Naive B cell (primary cell): ENCODE measurements around the gene OSBPL1A. TPM values are rescaled to one million over a fixed set of nuclear protein-coding genes. Genes with fewer than 3 reads are reported as not detected.
"Not testable (repeated sequence)": the region's sequence is repeated elsewhere in the genome, so short reads cannot be mapped to it uniquely, and the experiment has no call there.

Source experiments
- ATAC-seq, 2 donors: fragments of 150-1000 bp; cut with Tn5 transposase; 2 replicates each; pipeline ENCODE4 v1.10.0; 2021; ENCODE audit warnings: low read depth in 2 of 2, mild to moderate bottlenecking in 2 of 2, moderate library complexity in 2 of 2
- DNase-seq: peaks from one replicate; pipeline ENCODE4 v3.0.0; 2022
- H3K27ac Mint-ChIP-seq, 6 donors: one replicate each; pipeline ENCODE4 v1.8.0; 2020 to 2022; ENCODE audit warnings: mild to moderate bottlenecking in 6 of 6, mixed read lengths in 6 of 6, moderate library complexity in 5 of 6, inconsistent platforms in 2 of 6
- H3K27me3 Mint-ChIP-seq, 3 donors: one replicate each; pipeline ENCODE4 v1.8.0; 2021 to 2022; ENCODE audit warnings: mixed read lengths in 3 of 3, mild to moderate bottlenecking in 1 of 3
- H3K36me3 Mint-ChIP-seq, 2 donors: one replicate each; pipeline ENCODE4 v1.8.0; 2020 to 2022; ENCODE audit warnings: mixed read lengths in 2 of 2, inconsistent platforms in 1 of 2, mild to moderate bottlenecking in 1 of 2
- H3K4me1 Mint-ChIP-seq, 3 donors: one replicate each; pipeline ENCODE4 v1.8.0; 2020 to 2022; ENCODE audit warnings: mixed read lengths in 3 of 3, inconsistent platforms in 1 of 3, mild to moderate bottlenecking in 1 of 3, moderate library complexity in 1 of 3
- H3K4me3 Mint-ChIP-seq, 8 donors: one replicate each; pipeline ENCODE4 v1.8.0; 2020 to 2022; ENCODE audit warnings: mild to moderate bottlenecking in 8 of 8, mixed read lengths in 8 of 8, moderate library complexity in 8 of 8, inconsistent platforms in 2 of 8
- H3K9me3 Mint-ChIP-seq, 7 donors: one replicate each; pipeline ENCODE4 v1.8.0; 2020 to 2022; ENCODE audit warnings: mixed read lengths in 7 of 7, mild to moderate bottlenecking in 5 of 7, inconsistent platforms in 2 of 7, moderate library complexity in 1 of 7
- polyA plus RNA-seq, 6 donors: library from polyadenylated mRNA; unstranded; fragments of 300-500 nt; fragmentation: Illumina TruSeq; gene quantifications; one replicate each; pipeline ENCODE4 v1.2.3, GENCODE V29; 2021; ENCODE audit warnings: low read depth in 6 of 6

Gene OSBPL1A
- polyA plus RNA-seq, 6 donors from 2014 or later = 1.8 to 4.4 (median 3.6) TPM; not detected in 1

DNA sequence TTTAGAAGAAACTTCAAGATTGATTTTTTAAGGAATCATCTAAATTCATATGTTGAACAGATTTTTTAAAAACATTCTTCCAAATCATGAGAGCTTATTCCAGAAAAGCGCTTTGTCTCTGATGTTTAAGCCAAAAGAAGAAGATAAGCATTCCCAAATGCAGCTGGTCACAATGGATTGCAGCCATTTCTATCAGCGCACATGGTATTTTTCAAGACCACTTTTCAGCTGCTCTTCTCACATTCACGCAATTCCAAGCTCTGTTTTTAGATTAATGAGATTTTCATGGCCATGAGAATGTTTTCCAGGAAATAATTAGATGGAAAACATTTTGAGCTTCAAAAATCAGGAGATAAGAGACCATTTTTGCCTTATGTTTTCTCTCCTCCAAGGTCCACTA lies 8.7 kb downstream of the OSBPL1A start:
- Mint-ChIP-seq H3K36me3 (peaks cover 0 to 2% of the 10 kb centered on the region in 2 donors), H3K9me3 (peaks cover 0 to 4% (median 0%) of the 10 kb centered on the region in 7 donors), H3K27ac (no peak overlapping the region), H3K27me3 (peaks cover 0 to 4% (median 0%) of the 10 kb centered on the region in 3 donors), H3K4me1 (no peaks in the 10 kb centered on the region), H3K4me3 (no peak overlapping the region)
- no peak for ATAC-seq
- DNase-seq = no peak

DNA sequence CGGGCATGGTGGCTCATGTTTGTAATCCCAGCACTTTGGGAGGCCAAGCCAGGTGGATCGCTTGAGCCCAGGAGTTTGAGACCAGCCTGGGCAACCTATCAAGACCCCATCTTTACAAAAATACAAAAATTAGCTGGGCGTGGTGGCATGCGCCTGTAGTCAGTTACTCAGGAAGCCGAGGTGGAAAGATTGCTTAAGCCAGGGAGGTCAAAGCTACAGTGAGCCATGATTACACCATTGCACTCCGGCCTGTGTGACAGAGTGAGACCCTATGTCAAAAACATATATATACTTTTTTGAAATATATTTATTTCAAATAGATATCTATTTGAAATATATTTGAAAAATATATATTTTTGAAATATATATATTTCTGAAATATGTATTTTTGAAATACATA lies 10.9 kb downstream of the OSBPL1A start:
- ATAC-seq (no peak), DNase-seq (no peak)
- Mint-ChIP-seq H3K27ac (no peak overlapping the region), H3K9me3 (peaks cover 0 to 4% (median 0%) of the 10 kb centered on the region in 7 donors), H3K4me1 (no peaks in the 10 kb centered on the region), H3K36me3 (peaks cover 0 to 5% of the 10 kb centered on the region in 2 donors), H3K27me3 (peaks cover 0 to 4% (median 0%) of the 10 kb centered on the region in 3 donors), H3K4me3 (no peak overlapping the region)

DNA sequence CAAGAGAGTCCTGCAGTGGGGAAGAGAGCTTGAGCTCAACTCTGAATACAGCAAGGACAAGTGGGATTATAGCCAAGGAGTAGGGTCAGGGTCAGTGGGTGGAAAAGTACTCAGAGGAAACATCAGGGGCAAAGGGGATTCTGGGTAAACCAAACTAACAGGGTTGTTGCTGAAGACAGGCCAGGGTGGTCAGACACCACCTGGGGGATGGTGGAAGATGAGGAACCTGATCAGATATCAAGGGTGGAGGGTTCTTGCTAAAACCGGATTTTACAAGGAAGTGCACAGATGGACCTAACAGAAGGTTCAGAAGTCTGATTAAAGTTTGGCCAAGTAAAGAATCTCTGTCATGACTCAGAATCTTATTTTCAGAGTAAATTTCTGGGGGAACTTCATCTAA lies 16.5 kb downstream of the OSBPL1A start:
- Mint-ChIP-seq H3K9me3 (no peaks in the 10 kb centered on the region), H3K4me1 (peaks cover 0 to 4% (median 3%) of the 10 kb centered on the region in 3 donors), H3K27me3 (no peaks in the 10 kb centered on the region), H3K36me3 (peaks cover 0 to 5% of the 10 kb centered on the region in 2 donors), H3K4me3 (no peak overlapping the region), H3K27ac (peak overlapping the region in 2 of 6 donors; percentile 2 to 47)
- no peak for DNase-seq
- ATAC-seq = no peak

DNA sequence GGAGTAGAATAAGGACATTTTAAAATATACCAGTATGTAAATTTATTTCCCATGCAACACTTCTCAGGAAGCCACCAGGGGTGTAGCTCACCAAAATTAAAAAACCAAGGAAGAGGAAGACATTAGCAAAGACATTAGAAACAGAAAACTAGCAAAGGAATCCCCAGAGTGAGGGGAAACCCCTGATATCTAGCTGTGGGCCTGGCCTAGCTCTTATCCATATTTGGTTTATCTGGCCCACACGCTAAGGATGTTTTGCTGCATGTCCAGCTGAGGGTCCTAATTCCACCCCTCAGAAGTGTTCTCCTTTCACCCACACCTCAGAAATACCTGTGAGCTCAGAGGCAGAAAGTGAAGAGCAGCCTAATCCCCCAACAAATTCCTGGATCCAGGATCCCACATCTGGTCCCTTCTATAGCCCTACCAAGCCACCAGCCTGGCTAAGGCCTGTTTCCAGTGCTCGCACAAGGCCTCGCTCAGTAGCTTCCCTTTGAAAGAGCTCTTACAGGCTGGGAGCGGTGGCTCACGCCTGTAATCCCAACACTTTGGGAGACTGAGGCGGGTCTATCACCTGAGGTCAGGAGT lies 17.4 kb downstream of the OSBPL1A start:
- Mint-ChIP-seq H3K27ac (peak overlapping the region in 3 of 6 donors; percentile 11 to 37 (median 22)), H3K27me3 (no peaks in the 10 kb centered on the region), H3K36me3 (peaks cover 0 to 5% of the 10 kb centered on the region in 2 donors), H3K9me3 (no peaks in the 10 kb centered on the region), H3K4me3 (no peak overlapping the region), H3K4me1 (peaks cover 0 to 4% (median 3%) of the 10 kb centered on the region in 3 donors)
- DNase-seq (no peak), ATAC-seq (no peak)

DNA sequence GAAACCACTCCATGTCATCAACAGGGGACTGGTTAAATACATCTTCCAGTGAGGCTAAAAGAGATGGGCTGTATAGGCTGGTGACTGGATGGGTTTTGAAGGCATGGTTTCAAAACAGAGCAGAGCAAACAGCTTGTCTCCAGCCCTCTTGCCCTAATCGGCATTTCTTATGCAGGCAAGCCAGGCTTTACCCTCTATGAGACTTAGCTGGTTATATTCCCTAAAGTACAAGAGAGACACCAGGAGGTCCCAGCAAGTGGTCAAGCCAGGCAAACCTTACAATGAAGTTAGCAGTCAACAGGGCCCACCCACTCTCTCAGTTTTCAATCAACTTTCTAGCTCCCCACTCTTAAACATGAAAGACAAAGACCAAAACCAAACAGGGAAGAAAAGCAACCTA lies 19.0 kb downstream of the OSBPL1A start:
- H3K9me3 Mint-ChIP-seq = no peaks in the 10 kb centered on the region
- H3K4me3 Mint-ChIP-seq = no peak overlapping the region
- H3K4me1 Mint-ChIP-seq = peaks cover 0 to 4% (median 3%) of the 10 kb centered on the region in 3 donors
- ATAC-seq (no peak), DNase-seq (no peak)
- no peaks in the 10 kb centered on the region for H3K36me3 Mint-ChIP-seq
- no peak overlapping the region for H3K27ac Mint-ChIP-seq
- no peaks in the 10 kb centered on the region for H3K27me3 Mint-ChIP-seq

DNA sequence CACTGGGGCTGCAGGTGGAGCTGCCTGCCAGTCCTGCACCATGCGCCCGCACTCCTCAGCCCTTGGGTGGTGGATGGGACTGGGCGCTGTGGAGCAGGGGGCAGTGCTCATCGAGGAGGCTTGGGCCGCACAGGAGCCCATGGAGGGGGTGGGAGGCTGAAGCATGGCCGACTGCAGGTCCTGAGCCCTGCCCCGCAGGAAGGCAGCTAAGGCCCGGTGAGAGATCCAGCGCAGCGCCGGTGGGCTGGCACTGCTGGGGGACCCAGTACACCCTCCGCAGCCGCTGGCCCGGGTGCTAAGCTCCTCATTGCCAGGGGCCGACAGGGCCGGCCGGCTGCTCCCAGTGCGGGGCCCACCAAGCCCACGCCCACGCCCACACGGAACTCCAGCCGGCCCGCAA lies 21.1 kb downstream of the OSBPL1A start:
- ATAC-seq, DNase-seq, H3K27me3 Mint-ChIP-seq, H3K36me3 Mint-ChIP-seq, H3K9me3 Mint-ChIP-seq, H3K27ac Mint-ChIP-seq, H3K4me1 Mint-ChIP-seq, H3K4me3 Mint-ChIP-seq: not testable (repeated sequence)

DNA sequence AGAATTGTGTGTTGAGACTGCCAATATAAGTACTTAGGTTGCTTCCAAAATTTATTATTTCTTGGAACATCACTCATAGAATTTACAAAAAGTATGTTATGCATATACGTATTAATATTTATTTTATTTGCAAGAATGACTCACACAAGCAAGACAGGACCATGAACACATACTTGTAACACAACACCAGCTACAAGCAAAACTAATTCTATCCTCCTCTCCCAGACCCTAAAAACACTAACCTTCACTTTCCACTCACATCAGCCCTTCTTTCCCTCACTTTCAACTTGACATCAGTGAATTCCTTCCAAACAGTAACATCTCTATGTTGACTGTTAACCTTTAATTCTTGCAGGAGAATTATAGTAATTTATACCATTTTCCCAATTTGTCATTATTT lies 24.3 kb downstream of the OSBPL1A start:
- Mint-ChIP-seq H3K4me1 (no peaks in the 10 kb centered on the region), H3K9me3 (no peaks in the 10 kb centered on the region), H3K4me3 (no peak overlapping the region), H3K36me3 (no peaks in the 10 kb centered on the region), H3K27ac (no peak overlapping the region), H3K27me3 (no peaks in the 10 kb centered on the region)
- ATAC-seq (no peak), DNase-seq (no peak)

DNA sequence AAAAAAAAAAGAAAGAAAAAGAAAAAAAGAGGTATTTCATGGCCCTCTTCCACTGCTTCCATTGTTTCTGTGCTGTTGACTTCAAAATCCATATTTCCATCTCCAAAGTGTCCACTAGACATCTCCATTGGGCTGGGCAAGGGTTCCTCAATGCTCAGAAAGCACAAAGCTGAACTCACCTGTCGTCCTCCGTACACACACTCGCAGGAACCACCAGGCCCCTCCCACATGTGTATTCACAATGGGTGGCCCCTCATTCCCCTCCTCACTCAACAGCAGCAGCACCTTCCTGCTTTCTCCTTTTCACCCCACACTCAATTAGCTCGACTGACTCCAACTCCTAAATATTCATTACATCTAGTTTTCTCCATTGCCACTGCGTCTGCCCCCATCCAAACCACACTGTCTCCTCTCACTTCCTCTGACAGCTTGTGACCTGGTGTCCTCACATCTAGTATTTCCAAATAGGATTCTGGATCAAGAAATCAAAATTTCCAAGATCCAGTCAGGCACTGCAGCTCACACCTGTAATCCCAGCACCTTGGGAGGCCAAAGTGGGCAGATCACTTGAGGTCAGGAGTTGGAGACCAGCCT lies 25.2 kb downstream of the OSBPL1A start:
- H3K27ac Mint-ChIP-seq = peak overlapping the region in 1 of 6 donors; percentile 12
- no peaks in the 10 kb centered on the region for H3K4me1 Mint-ChIP-seq
- H3K36me3 Mint-ChIP-seq = no peaks in the 10 kb centered on the region
- DNase-seq = no peak
- no peak for ATAC-seq
- no peak overlapping the region for H3K4me3 Mint-ChIP-seq
- H3K27me3 Mint-ChIP-seq = no peaks in the 10 kb centered on the region
- H3K9me3 Mint-ChIP-seq = no peaks in the 10 kb centered on the region

DNA sequence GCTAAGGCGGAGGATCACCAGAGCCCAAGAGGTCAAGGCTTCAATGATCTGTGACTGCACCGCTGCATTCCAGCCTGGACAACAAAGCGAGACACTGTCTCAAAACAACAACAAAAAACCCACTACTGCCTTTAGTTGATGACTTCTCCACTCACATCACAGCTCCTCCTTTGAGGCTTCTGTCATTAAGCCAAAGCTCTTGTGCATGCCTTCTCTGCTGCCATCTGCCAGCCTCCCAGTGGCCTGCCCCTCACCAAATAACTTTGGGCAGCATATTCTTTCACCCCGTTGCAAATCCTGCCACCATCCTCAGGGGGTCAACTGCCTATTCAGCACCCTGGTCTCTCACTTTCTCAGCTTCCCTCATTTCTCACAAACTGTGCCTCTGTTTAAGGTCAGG lies 27.5 kb downstream of the OSBPL1A start:
- H3K27me3 Mint-ChIP-seq = no peaks in the 10 kb centered on the region
- H3K4me3 Mint-ChIP-seq = no peak overlapping the region
- no peak for ATAC-seq
- DNase-seq = no peak
- H3K27ac Mint-ChIP-seq = peak overlapping the region in 1 of 6 donors; percentile 28
- no peaks in the 10 kb centered on the region for H3K9me3 Mint-ChIP-seq
- H3K4me1 Mint-ChIP-seq = no peaks in the 10 kb centered on the region
- no peaks in the 10 kb centered on the region for H3K36me3 Mint-ChIP-seq

DNA sequence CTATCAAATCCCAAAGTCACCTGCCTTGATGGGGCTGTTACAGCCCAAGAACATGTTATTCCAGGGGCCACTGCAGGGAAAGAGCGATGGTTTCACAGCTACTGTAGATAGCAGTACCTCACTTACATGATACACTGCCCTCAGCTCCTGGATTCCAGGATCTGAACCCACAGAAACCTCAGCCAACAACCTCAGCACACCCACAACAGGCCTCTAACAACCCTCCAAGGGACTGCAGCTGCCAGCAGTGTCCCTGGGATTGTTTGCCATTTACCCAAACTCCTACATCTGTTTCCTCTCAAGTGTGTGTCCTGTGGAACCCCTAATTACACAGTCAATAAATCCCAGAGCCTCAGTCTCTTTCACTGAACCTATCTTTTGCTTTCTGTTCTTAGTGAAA lies 28.2 kb downstream of the OSBPL1A start:
- no peak for ATAC-seq
- Mint-ChIP-seq H3K9me3 (no peaks in the 10 kb centered on the region), H3K36me3 (no peaks in the 10 kb centered on the region), H3K27me3 (no peaks in the 10 kb centered on the region), H3K4me1 (no peaks in the 10 kb centered on the region), H3K27ac (no peak overlapping the region), H3K4me3 (no peak overlapping the region)
- DNase-seq = no peak

DNA sequence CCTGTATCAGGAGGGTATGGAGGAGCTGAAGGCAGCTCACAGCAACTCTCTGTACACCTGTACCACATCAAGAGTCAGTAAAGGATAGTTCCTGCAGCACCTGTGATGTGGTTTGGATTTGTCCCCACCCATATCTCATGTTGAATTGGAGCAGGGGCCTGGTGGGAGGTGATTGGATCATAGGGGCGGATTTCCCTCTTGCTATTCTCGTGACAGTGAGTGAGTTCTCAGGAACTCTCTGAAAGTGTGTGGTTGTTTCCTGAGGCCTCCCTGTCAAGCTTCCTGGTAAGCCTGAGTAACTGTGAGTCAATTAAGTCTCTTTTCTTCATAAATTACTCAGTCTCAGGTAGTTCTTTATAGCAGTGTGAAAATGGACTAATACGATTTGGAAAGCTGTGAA lies 28.9 kb downstream of the OSBPL1A start:
- DNase-seq = no peak
- Mint-ChIP-seq H3K4me1 (no peaks in the 10 kb centered on the region), H3K4me3 (no peak overlapping the region), H3K27ac (no peak overlapping the region), H3K36me3 (no peaks in the 10 kb centered on the region), H3K27me3 (no peaks in the 10 kb centered on the region), H3K9me3 (no peaks in the 10 kb centered on the region)
- ATAC-seq = no peak

DNA sequence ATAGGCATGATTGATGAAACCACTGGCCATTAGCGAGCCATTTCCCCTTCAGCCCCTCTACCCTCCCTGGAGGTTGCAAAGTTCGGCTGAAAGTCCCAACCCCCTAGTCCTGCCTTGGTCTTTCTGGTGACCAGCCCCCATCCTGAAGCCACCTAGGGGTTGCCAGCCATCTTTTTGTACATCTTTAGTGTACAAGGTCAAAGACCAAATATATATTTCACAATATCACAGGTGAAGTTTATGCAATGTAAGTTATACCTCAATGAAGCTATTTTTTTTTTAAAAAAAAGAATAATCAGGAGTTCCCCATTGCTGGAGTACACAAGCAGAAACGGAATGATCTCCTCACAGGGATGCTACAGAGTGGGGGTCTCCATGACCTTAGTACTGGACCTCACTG lies 31.3 kb downstream of the OSBPL1A start:
- Mint-ChIP-seq H3K9me3 (no peaks in the 10 kb centered on the region), H3K36me3 (no peaks in the 10 kb centered on the region), H3K27me3 (no peaks in the 10 kb centered on the region), H3K4me1 (no peaks in the 10 kb centered on the region), H3K27ac (no peak overlapping the region), H3K4me3 (no peak overlapping the region)
- ATAC-seq (no peak), DNase-seq (no peak)

DNA sequence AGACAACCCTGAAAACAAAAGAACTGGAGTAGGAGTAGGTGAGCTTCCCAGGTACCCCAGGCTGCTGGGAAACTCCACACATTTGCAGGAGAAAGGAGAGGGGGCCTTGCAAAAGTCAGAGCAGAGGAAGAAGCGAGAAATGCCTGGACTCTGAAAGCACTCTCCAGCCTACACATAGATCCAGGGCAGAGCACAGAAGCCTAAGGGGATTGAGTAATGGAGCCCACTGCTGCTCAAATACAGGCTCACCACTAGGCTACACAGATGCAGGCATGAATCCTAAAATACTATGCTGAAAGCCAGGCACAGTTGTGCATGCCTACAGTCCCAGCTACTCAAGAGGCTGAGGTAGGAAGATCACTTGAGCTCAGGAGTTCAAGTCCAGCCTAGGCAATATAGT lies 33.4 kb downstream of the OSBPL1A start:
- no peak for DNase-seq
- Mint-ChIP-seq H3K36me3 (no peaks in the 10 kb centered on the region), H3K27me3 (no peaks in the 10 kb centered on the region), H3K4me1 (no peaks in the 10 kb centered on the region), H3K4me3 (no peak overlapping the region), H3K9me3 (no peaks in the 10 kb centered on the region), H3K27ac (peak overlapping the region in 2 of 6 donors; percentile 35 to 52)
- ATAC-seq = no peak

DNA sequence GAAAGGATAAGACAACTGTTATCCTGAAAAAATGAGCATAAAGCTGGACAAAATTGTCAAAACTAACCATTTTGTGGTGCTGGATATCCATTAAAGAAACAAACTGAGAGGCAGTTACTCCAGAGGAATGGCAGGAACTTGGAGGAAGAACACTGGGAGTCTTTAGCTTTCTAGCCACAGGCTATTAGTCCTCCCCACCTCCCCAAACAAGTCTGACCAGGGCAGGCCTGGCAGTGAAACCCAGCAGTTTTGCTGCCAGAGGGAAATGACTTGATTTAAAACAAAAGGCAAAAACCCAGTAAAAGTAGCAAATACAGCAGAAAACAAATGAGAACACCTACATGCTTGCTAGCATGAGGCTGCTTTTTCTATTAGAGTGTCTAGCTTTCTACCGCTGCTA lies 34.9 kb downstream of the OSBPL1A start:
- ATAC-seq (no peak), DNase-seq (no peak)
- H3K27me3 Mint-ChIP-seq = no peaks in the 10 kb centered on the region
- no peaks in the 10 kb centered on the region for H3K36me3 Mint-ChIP-seq
- no peak overlapping the region for H3K27ac Mint-ChIP-seq
- H3K9me3 Mint-ChIP-seq = no peaks in the 10 kb centered on the region
- no peak overlapping the region for H3K4me3 Mint-ChIP-seq
- no peaks in the 10 kb centered on the region for H3K4me1 Mint-ChIP-seq
